ENCODE results near the gene H2BW2. TPM values are rescaled to one million over a fixed set of nuclear protein-coding genes. Genes with fewer than 3 reads are reported as not detected.
"Not testable (repeated sequence)": the region's sequence is repeated elsewhere in the genome, so short reads cannot be mapped to it uniquely, and the experiment has no call there.

Gene H2BW2
- polyA plus RNA-seq (ENCODE audit: insufficient read length in 3 of 3), result under 1 TPM; 0.37 to 0.98 (median 0.91) TPM
- long read RNA-seq, donor 1, result 0 reads
- long read RNA-seq, donor 2, result 0 reads
- long read RNA-seq, donor 3, result 0 reads
- long read RNA-seq, donor 4, result 0 reads
- long read RNA-seq, donor 5, partial matches to known transcripts, result 7 of 31 reads
- long read RNA-seq, donor 5, other reads (novel, unspliced or antisense), result 24 of 31 reads
- long read RNA-seq, donor 6, partial matches to known transcripts, result 8 of 19 reads
- long read RNA-seq, donor 6, other reads (novel, unspliced or antisense), result 11 of 19 reads
- long read RNA-seq, donor 7, result 0 reads
- long read RNA-seq, donor 8, result 0 reads
- long read RNA-seq, donor 9, result 0 reads
- long read RNA-seq, donor 10, partial matches to known transcripts, result 0 of 15 reads
- long read RNA-seq, donor 10, other reads (novel, unspliced or antisense), result 15 of 15 reads
- long read RNA-seq, donor 11, result 0 reads
- long read RNA-seq, donor 12, result 0 reads
- long read RNA-seq, donor 13, result 0 reads
- long read RNA-seq, donor 14, result 0 reads
- long read RNA-seq, donor 15, result 0 reads
- long read RNA-seq, donor 16, partial matches to known transcripts, result 6 of 6 reads
- long read RNA-seq, donor 16, other reads (novel, unspliced or antisense), result 0 of 6 reads

DNA sequence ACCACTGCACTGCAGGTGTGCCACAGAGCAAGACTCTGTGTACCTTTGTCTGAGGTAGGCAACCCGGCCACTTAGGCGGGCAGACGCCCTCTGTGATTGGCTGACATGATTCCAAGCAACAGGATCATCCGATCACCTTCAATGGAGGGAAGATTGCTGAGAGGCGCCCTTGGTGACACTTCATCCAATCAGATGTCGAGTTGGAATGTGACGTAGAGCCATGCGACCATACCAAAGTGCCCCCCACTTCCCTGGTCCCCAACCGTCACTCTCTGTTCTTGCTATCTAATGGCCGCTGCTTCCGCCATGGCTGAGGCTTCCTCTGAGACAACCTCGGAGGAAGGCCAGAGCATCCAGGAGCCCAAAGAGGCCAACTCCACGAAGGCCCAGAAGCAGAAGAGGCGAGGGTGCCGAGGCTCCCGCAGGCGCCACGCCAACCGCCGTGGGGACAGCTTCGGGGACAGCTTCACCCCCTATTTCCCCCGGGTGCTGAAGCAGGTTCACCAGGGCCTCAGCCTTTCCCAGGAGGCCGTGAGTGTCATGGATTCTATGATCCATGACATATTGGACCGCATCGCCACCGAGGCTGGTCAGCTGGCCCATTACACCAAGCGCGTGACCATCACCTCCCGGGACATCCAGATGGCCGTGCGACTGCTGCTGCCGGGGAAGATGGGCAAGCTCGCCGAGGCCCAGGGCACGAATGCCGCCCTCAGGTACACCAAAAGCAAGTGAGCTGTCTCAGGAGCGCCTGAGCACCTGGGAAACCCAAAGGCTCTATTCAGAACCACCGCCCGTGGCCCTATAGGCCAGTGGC lies at the start of gene H2BW2:
TSS of gene H2BW2 (plus strand) at position 268 of the 817 bp plus-strand sequence. CDS start at position 307, 39 bp downstream.
- DNase-seq (ENCODE audit: extremely low read depth in 1 of 11, low read depth in 9 of 11, low spot score in 4 of 11), result no peak

DNA sequence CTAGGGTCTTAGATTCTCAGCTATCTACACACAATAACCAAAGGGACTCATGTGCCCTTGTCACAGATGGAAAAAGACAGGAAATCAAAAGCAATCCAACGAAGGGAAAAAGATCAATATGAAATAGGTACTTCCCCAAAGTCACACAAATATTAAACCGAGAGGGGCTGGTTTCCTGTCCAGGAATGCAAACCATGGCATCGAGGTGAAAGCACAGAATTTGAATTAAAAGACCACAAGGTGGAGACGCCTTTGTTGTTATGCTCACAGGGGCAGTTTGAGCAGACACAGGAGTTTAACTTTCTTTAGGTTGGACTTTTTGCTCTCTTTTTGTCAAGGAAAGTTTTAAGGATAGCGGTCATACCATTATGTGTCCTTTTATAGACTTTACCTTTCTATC lies 40.5 kb upstream of the H2BW2 start:
- no peak for DNase-seq (ENCODE audit: extremely low read depth in 1 of 11, low read depth in 9 of 11, low spot score in 4 of 11)

DNA sequence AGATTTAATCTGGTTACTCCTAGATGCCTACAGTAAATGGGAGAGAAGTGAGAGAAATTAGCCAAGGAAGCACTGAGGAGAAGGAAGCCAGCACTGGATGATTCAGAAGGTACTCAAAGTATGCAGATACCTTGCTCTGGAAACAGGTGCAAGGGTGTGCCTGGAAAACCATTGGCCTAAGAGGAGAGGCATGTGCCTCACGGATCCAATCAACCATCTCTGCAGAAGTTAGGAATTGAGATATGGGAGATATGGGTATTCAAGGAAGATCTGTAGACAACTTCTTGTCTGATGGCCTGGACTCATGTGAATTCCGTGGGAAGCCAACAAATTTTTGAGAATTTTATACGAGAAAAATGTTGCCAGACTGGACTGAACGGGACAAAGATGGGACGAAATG lies 30.9 kb upstream of the H2BW2 start:
- DNase-seq (ENCODE audit: extremely low read depth in 1 of 11, low read depth in 9 of 11, low spot score in 4 of 11), result no peak

DNA sequence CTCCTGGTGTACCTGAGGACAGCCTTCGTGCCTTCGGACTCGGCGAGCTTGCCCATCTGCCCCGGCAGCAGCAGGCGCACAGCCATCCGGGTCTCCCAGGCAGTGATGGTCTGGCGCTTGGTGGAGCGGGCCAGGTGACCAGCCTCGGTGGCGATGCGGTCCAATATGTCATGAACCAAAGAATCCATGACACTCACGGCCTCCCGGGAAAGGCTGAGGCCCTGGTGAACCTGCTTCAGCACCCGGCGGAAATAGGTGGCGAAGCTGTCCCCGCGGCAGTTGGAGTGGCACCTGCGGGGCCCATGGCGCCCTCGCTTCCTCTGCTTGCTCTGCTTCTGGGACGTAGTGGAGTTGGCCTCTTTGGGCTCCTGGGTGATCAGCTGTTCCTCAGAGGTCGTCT lies 26.6 kb upstream of the H2BW2 start:
- no peak for DNase-seq (ENCODE audit: extremely low read depth in 1 of 11, low read depth in 9 of 11, low spot score in 4 of 11)

DNA sequence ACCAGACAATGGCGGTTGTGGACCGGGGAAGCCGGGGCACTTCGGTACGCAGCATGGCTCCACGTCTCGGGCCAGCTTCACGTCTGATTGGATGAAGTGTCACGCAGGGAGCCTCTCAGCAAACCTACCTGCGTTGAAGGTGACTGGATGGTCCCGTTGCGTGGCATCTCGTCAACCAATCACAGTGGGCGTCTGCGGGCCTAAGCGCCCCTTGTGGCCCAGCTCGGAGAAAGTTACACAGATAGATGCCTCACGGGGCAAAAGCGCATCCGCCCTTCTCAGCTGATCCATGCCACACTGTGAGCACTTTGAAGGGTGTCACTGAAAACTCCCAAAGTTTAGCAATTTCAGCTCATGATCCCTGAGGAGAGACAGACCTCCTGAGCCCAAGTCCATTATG lies 26.1 kb upstream of the H2BW2 start, which contains the start of gene H2BW1:
TSS of gene H2BW1 (minus strand) at position 103 of the 400 bp plus-strand sequence. CDS start 132 bp downstream, outside the sequence.
- no peak for DNase-seq (ENCODE audit: extremely low read depth in 1 of 11, low read depth in 9 of 11, low spot score in 4 of 11)

DNA sequence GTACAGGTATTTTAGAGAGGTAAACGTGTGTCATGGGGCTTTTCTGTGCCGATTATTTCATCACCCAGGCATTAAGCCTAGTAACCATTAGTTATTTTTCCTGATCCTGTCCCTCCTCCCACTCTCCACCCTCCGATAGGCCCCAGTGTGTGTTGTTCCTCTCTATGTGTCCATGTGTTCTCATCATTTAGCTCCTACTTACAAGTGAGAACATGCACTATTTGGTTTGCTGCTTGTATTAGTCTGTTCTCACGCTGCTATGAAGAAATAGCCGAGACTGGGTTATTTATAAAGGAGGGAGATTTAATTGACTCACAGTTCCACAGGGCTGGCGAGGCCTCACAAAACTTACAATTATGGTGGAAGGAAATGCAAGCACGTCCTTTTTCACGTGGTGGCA lies 24.2 kb upstream of the H2BW2 start:
- not testable (repeated sequence) for DNase-seq (ENCODE audit: extremely low read depth in 1 of 11, low read depth in 9 of 11, low spot score in 4 of 11)

DNA sequence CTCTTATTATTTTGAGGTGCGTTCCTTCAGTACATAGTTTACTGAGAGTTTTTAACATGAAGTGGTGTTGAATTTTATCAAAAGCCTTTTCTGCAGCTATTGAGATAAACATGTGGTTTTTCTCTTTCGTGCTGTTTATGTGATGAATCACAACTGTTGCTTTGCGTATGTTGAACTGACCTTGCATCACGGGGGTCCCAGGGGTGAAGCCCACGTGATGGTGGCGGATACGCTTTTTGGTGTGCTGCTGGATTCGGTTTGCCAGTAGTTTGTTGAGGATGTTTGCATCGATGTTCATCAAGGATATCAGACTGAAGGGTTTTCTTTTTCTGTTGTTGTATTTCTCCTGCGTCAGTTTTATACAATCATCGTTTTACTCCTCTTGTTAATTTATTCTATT lies 21.6 kb upstream of the H2BW2 start:
- DNase-seq (ENCODE audit: extremely low read depth in 1 of 11, low read depth in 9 of 11, low spot score in 4 of 11), result no peak

DNA sequence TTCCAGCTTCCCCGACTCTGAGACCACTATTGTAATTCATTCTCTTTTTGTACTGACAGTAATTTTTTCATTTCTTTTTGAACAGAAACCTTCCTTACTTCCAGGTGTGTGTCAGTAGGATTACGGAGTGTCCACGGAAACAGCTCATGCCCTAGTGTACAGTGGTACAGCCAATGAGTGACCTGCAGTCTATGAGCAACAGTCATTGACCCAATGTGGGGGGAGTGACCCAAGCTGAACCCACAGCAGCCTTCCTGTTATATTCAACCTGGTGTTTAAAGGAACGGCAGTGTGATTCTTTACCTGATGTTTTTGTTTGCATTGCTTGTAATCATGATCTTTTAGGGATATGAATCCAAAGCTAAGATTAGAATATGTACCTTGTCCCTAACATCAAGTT lies 1.2 kb downstream of the H2BW2 start:
- no peak for DNase-seq (ENCODE audit: extremely low read depth in 1 of 11, low read depth in 9 of 11, low spot score in 4 of 11)

DNA sequence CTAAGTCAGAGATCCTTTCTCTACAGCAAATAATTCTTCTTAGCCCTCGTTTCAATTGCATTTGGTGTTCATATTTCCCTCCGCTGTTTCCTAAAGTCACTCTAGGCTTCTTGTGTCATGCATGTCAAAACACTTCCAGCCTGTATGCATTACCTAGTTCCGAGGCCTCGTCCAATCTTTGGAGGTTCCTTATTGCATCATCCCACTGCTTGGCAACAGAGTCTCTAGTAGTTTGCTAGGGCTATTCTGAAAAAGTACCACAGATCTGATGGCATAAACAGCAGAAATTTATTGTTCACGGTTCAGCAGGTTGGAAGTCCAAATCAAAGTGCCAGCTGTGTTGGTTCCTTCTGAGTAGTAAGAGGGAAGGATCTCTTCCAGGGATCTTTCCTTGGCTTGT lies 5.9 kb downstream of the H2BW2 start:
- DNase-seq (ENCODE audit: extremely low read depth in 1 of 11, low read depth in 9 of 11, low spot score in 4 of 11), result no peak

DNA sequence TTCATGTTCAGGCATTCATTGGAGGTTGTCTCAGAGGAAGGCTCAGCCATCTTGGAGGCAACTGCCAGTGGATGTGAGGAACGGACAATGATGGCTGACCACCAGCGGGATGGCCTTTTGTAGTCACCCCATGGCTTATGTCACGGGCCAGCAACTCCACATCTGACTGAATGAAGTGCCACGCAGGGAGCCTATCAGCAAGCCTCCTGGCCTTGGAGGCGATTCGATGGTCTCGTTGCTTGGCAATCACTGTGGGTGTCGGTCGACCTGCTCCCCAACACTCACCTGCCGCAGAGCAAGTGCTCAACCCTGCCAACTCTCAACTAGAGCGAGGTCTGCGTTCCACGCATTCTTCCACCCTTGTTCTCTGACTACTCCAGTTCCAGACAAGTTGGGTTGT lies 7.4 kb downstream of the H2BW2 start:
- DNase-seq (ENCODE audit: extremely low read depth in 1 of 11, low read depth in 9 of 11, low spot score in 4 of 11), result no peak

DNA sequence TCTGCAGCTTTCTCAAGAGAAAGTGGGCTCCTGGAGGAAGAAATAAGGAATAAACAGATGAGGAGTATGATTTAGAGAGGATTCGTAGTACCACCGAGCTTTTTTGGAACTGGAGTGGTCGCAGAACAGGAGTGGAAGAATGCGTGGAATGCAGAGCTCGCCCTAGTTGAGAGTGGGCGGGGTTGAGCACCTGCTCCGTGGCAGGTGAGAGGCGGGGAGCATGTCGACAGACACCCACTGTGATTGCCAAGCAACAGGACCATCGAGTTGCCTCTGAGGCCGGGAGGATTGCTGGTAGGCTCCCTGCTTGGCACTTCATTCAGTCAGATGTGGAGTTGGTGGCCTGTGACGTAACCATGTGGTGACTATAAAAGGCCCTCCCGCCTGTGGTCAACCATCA lies 15.2 kb downstream of the H2BW2 start:
- not testable (repeated sequence) for DNase-seq (ENCODE audit: extremely low read depth in 1 of 11, low read depth in 9 of 11, low spot score in 4 of 11)

DNA sequence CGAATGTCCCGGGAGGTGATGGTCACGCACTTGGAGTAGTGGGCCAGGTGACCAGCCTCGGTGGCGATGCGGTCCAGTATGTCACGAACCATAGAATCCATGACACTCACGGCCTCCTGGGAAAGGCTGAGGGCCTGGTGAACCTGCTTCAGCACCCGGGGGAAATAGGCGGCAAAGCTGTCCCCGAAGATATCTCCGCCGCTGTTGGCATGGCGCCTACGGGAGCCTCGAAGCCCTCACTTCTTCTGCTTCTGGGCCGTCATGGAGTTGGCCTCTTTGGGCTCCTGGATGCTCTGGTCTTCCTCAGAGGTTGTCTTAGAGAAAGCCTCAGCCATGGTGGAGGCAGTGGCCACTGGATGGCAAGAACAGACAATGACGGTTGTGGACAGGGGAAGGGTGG lies 22.9 kb downstream of the H2BW2 start:
- not testable (repeated sequence) for DNase-seq (ENCODE audit: extremely low read depth in 1 of 11, low read depth in 9 of 11, low spot score in 4 of 11)

DNA sequence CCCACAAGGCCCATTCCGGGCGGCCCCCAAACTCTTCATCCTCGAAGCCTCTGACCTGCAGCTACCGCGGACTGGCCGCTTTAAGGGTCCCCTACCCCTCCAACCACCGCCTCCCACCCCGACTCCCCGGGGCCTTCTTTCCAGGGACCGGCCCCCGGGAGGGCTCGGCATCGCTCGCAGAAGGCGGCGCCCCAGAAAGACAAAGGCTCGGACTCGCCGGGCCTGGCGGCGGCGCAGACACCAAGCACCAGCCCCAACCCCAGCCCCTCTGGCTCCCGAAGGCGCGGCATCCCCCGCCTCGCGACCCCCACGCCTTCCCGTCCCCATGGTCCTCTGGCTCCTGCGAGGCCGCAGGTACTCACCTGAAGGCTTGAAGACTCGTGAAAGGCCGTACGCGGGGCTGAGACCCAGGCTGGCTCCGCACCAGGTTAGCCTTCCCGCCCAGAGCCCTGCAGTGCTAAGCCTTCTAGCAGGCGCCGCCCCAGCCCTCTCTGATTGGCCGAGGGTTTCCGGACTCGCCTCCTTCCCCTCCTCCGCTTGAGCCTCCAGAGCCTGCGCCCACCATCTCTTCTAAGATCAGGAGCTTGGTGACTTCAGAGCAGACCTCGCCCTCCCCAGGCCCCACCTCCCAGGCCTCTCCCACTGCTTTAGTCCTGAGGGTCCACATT lies 36.2 kb downstream of the H2BW2 start, which contains the start of gene TMSB15C:
TSS of gene TMSB15C (minus strand) at position 459 of the 668 bp plus-strand sequence.
- DNase-seq (ENCODE audit: extremely low read depth in 1 of 11, low read depth in 9 of 11, low spot score in 4 of 11), result not testable (repeated sequence)

DNA sequence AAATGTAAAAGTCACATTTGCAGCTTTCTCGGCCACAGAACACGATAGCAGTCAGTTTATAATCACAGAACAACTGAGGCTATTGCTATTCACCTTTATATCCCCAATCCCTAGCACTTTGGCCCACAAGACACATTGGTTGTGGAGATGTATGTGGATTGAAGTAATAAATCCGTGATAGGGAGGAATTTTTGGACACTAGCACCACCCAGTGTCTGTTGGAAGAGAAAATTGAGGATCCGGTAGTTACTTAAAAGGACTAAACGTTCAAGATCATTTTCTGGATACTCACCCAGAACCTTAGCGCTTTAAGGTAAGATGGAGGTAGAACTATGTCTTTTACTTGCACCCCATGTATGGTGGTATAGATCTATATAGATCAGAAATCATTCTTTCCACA lies 38.1 kb downstream of the H2BW2 start:
- not testable (repeated sequence) for DNase-seq (ENCODE audit: extremely low read depth in 1 of 11, low read depth in 9 of 11, low spot score in 4 of 11)

DNA sequence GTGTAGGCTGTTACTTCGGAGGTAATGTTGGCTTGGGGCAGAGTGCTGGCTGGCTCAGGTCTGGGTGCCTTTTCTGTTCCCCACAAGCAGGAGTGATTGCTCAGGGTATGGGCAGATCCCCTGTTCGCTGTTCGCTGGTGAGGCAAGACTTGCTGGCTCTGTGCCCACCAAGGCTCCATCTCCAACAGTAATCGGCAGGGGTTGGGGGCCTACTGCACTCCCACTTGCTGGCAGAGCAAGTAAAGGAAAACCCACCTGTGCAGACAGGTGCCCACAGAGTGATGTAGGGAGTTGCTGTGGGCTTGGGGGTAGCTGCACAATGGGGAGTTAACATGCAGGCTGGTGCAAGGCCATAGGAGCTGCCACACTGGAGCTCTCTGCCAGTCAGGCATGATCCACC lies 44.3 kb downstream of the H2BW2 start:
- no peak for DNase-seq (ENCODE audit: extremely low read depth in 1 of 11, low read depth in 9 of 11, low spot score in 4 of 11)

DNA sequence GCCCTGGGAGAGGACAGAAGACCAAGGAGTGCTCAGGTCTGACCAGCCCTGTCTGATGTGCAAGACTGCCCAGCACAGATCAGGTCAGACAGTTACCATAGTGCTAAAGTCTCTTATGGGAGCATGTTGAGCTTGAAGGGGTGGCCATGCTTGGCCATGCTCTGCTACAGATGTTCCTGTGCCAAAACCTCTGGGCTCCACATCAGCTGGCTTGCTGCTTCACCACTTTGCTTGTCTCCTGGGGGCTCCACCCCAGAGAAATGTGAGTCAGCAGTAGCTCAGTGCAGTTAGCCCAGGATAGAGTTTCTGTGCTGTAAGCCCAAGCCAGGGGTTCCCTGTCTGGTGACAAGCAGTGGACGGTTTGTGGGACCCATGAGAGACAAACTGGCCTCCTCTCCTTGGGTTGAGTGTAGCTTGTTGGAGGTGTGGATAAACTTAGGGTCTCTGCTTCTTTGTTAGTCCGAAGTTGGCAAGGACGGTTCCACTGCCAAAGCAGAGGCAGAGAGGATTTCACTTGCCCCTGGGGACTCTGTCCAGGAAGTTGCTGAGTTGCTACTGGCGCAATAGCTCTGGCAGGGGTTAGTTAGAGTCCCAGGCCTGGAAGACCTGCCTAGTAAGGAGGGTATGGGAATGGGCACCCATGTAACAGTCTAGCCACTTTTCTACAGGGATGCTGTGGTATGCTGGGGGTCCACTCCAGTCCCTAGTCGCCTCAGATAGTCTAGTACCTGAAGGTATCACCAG lies 45.0 kb downstream of the H2BW2 start:
- DNase-seq (ENCODE audit: extremely low read depth in 1 of 11, low read depth in 9 of 11, low spot score in 4 of 11), result no peak

DNA sequence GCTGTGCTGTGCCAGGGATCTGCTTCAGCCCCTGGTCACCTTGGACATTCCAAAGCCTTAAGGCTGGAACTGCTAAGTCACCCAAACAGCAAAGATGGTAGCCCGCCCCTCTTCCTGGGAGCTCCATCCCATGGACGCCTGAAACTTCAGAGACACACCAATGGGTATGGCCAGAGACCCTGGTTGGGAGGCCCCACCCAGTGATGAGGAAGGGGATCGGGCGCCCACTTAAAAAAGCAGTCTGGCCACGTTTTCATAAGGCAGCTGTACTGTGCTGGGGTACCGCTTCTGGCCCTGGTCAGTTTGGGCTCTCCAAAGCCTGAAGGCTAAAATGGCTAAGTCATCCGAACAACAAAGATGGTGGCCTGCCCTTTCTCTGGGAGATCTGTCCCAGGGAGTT lies 45.7 kb downstream of the H2BW2 start:
- no peak for DNase-seq (ENCODE audit: extremely low read depth in 1 of 11, low read depth in 9 of 11, low spot score in 4 of 11)

DNA sequence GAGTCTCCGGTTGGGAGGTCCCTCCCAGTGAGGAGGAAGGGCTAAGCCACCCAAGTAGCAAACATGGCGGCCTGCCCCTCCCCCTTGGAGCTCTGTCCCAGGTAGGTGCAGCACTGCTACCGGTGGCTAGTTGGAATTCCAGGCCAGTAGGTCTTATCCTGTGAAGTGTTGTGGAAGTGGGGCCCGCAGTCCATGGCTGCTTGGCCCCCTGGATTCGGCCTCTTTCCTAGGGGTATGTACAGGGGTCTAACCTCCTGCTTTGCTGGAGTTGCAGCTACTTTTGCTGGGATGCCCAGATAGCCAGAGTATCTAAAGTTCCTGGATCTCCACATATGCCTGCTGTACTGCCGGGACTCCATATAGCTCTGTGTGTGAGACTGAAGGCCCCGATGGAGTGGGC lies 46.2 kb downstream of the H2BW2 start:
- no peak for DNase-seq (ENCODE audit: extremely low read depth in 1 of 11, low read depth in 9 of 11, low spot score in 4 of 11)
